GM19372 (cell line): ENCODE results near the gene POLR3A.

Experiments used
- ATAC-seq: cut with Tn5 transposase; IDR thresholded peaks from one replicate; pipeline ENCODE4 v1.9.1; 2021; ENCODE audit warnings: mild to moderate bottlenecking, low read depth, moderate library complexity; ENCODE audit not compliant: unreplicated experiment

Gene POLR3A

GRCh38 chr10:77983384-77984341, 45.7 kb downstream of the POLR3A start:
- no peak for ATAC-seq

GRCh38 chr10:77981281-77981680, 48.0 kb downstream of the POLR3A start:
- no peak for ATAC-seq

- ATAC-seq, result no peak
Observed at GRCh38 chr10:77979221-77979620, 50.1 kb downstream of the POLR3A start.

GRCh38 chr10:77978360-77978759, 51.0 kb downstream of the POLR3A start:
- ATAC-seq, result no peak

- ATAC-seq, result no peak
Observed at GRCh38 chr10:77977934-77978333, 51.4 kb downstream of the POLR3A start.

GRCh38 chr10:77977016-77977415, 52.3 kb downstream of the POLR3A start:
- ATAC-seq, result no peak

GRCh38 chr10:77975086-77975666, 54.1 kb downstream of the POLR3A start:
- ATAC-seq, result no peak

GRCh38 chr10:77974396-77975074, 54.8 kb downstream of the POLR3A start:
- ATAC-seq, result no peak

- no peak for ATAC-seq
Observed at GRCh38 chr10:77973276-77973675, 56.0 kb downstream of the POLR3A start.

GRCh38 chr10:77972148-77972547, 57.2 kb downstream of the POLR3A start:
- ATAC-seq, result no peak

- ATAC-seq, result no peak
Observed at GRCh38 chr10:77971804-77972144, 57.5 kb downstream of the POLR3A start.

- ATAC-seq, result no peak
Observed at GRCh38 chr10:77970869-77971803, 58.2 kb downstream of the POLR3A start.

- no peak for ATAC-seq
Observed at GRCh38 chr10:77969114-77969513, 60.2 kb downstream of the POLR3A start.

- ATAC-seq, result no peak
Observed at GRCh38 chr10:77967611-77968022, 61.7 kb downstream of the POLR3A start.

- no peak for ATAC-seq
Observed at GRCh38 chr10:77965294-77965693, 64.0 kb downstream of the POLR3A start.

- ATAC-seq, result no peak
Observed at GRCh38 chr10:77964811-77965210, 64.5 kb downstream of the POLR3A start.

GRCh38 chr10:77963901-77964300, 65.4 kb downstream of the POLR3A start:
- no peak for ATAC-seq

- no peak for ATAC-seq
Observed at GRCh38 chr10:77962350-77963146, 66.8 kb downstream of the POLR3A start.

- ATAC-seq, result no peak
Observed at GRCh38 chr10:77961668-77962067, 67.6 kb downstream of the POLR3A start.
